SU-DHL-6 (cell line): ENCODE results near the gene SYPL2.

Source experiments
- H2AFZ ChIP-seq: fragments of 200-600 bp; sonication (generic); 2 replicates; pipeline ENCODE4 v1.6.1; 2014; ENCODE audit warnings: low read depth, mild to moderate bottlenecking, moderate library complexity, mixed read lengths, antibody characterized with exemption, low read length; ENCODE audit not compliant: severe bottlenecking
- H3F3A ChIP-seq: fragments of 200-600 bp; shearing (Covaris generic); 2 replicates; pipeline ENCODE4 v1.6.0; 2016; ENCODE audit warnings: antibody characterized with exemption, mild to moderate bottlenecking; ENCODE audit not compliant: insufficient read depth
- H3K27ac ChIP-seq: fragments of 200-600 bp; sonication (generic); 2 replicates; pipeline ENCODE4 v1.5.1; 2016; ENCODE audit warnings: low read depth, mild to moderate bottlenecking, low read length, moderate library complexity, mixed read lengths
- H3K27me3 ChIP-seq: fragments of 200-600 bp; sonication (generic), shearing (Covaris generic); 2 replicates; pipeline ENCODE4 v1.6.0; 2014; ENCODE audit warnings: mild to moderate bottlenecking, low read length
- H3K36me3 ChIP-seq: fragments of 200-600 bp; sonication (generic); 2 replicates; pipeline ENCODE4 v1.6.1; 2014; ENCODE audit warnings: mild to moderate bottlenecking, low read length, mixed read lengths
- H3K4me2 ChIP-seq: fragments of 300-600, 200-600 bp; shearing (Covaris generic), sonication (generic); 2 replicates; pipeline ENCODE4 v1.6.0; 2014; ENCODE audit warnings: low read length, low read depth, mild to moderate bottlenecking; ENCODE audit not compliant: poor library complexity, severe bottlenecking
- H3K4me3 ChIP-seq: fragments of 200-600 bp; sonication (generic); 2 replicates; pipeline ENCODE4 v1.5.1; 2014; ENCODE audit warnings: antibody characterized with exemption, low read length, mild to moderate bottlenecking, mixed read lengths; ENCODE audit not compliant: insufficient read depth, poor library complexity, severe bottlenecking
- H3K79me2 ChIP-seq: fragments of 200-600 bp; sonication (generic); 2 replicates; pipeline ENCODE4 v1.6.1; 2014; ENCODE audit warnings: mild to moderate bottlenecking, low read length, moderate library complexity; ENCODE audit not compliant: insufficient read depth
- H3K9ac ChIP-seq: fragments of 200-600 bp; sonication (generic); 2 replicates; pipeline ENCODE4 v1.7.0; 2014; ENCODE audit warnings: mild to moderate bottlenecking, low read length
- H3K9me2 ChIP-seq: fragments of 200-600 bp; sonication (generic); replicated peaks from 2 replicates; pipeline ENCODE4 v1.6.1; 2014; ENCODE audit warnings: low read length; ENCODE audit not compliant: insufficient read depth
- H3K9me3 ChIP-seq: fragments of 200-600 bp; sonication (generic); 2 replicates; pipeline ENCODE4 v1.6.1; 2014; ENCODE audit warnings: low read length, mixed read lengths; ENCODE audit not compliant: insufficient read depth
- H4K20me1 ChIP-seq: fragments of 200-600 bp; sonication (generic); 2 replicates; pipeline ENCODE4 v1.6.1; 2014; ENCODE audit warnings: low read depth, mild to moderate bottlenecking, antibody characterized with exemption, low read length, moderate library complexity, mixed read lengths
- CTCF ChIP-seq: fragments of 200-600 bp; sonication (generic); IDR thresholded peaks from one replicate; pipeline ENCODE4 v1.5.1; 2017; ENCODE audit warnings: antibody characterized with exemption, mild to moderate bottlenecking, low read length, moderate library complexity; ENCODE audit not compliant: insufficient read depth, poor library complexity, severe bottlenecking
- EZH2phosphoT487 ChIP-seq: fragments of 200-600 bp; sonication (generic), shearing (Covaris generic); conservative IDR thresholded peaks from 2 replicates; pipeline ENCODE4 v1.6.1; 2018; ENCODE audit warnings: mild to moderate bottlenecking, antibody characterized with exemption, low read length, moderate library complexity, mixed read lengths

Gene SYPL2

GRCh38 chr1:109490029-109490933 lies 23.9 kb downstream of the SYPL2 start:
- no peak overlapping the region for H3K9ac ChIP-seq
- H3K36me3 ChIP-seq: no peaks in the 10 kb centered on the region
- no peaks in the 10 kb centered on the region for H3K79me2 ChIP-seq
- no peaks in the 10 kb centered on the region for H4K20me1 ChIP-seq
- no peaks in the 10 kb centered on the region for H3F3A ChIP-seq
- no peaks in the 10 kb centered on the region for H3K9me3 ChIP-seq
- H3K4me3 ChIP-seq: no peak overlapping the region
- no peak overlapping the region for H3K4me2 ChIP-seq
- no peak overlapping the region for H2AFZ ChIP-seq
- TF ChIP-seq EZH2phosphoT487 (no peak), CTCF (peak; percentile 43)
- H3K27me3 ChIP-seq: no peaks in the 10 kb centered on the region
- no peak overlapping the region for H3K27ac ChIP-seq
- no peaks in the 10 kb centered on the region for H3K9me2 ChIP-seq

GRCh38 chr1:109490934-109491302 lies 24.6 kb downstream of the SYPL2 start:
- Histone ChIP-seq H3K4me2 (no peak overlapping the region), H2AFZ (no peak overlapping the region)

GRCh38 chr1:109491372-109491771 lies 25.0 kb downstream of the SYPL2 start:
- H3K4me3 ChIP-seq: no peak overlapping the region
- no peak overlapping the region for H3K4me2 ChIP-seq
- no peaks in the 10 kb centered on the region for H3K36me3 ChIP-seq
- H2AFZ ChIP-seq: no peak overlapping the region
- H3K79me2 ChIP-seq: 0 out of 2 replicates have a peak, but pooled peaks cover 3% of the 10 kb centered on the region
- no peak overlapping the region for H3K9ac ChIP-seq
- H3K9me3 ChIP-seq: no peaks in the 10 kb centered on the region
- no peak for TF ChIP-seq CTCF
- TF ChIP-seq EZH2phosphoT487: no peak
- H3K27me3 ChIP-seq: no peaks in the 10 kb centered on the region
- no peaks in the 10 kb centered on the region for H3K9me2 ChIP-seq
- no peaks in the 10 kb centered on the region for H4K20me1 ChIP-seq
- H3F3A ChIP-seq: no peaks in the 10 kb centered on the region
- H3K27ac ChIP-seq: no peak overlapping the region

More at GRCh38 chr1:109490934-109491302, 24.6 kb downstream of the SYPL2 start:
- Histone ChIP-seq H3K79me2 (0 out of 2 replicates have a peak, but pooled peaks cover 3% of the 10 kb centered on the region), H3K9me3 (no peaks in the 10 kb centered on the region), H4K20me1 (no peaks in the 10 kb centered on the region), H3K27ac (no peak overlapping the region), H3K4me3 (no peak overlapping the region), H3K27me3 (no peaks in the 10 kb centered on the region), H3F3A (no peaks in the 10 kb centered on the region), H3K9me2 (no peaks in the 10 kb centered on the region), H3K36me3 (no peaks in the 10 kb centered on the region), H3K9ac (no peak overlapping the region)
- TF ChIP-seq EZH2phosphoT487 (no peak), CTCF (no peak)
